ENCODE data around the gene ABHD18. TPM values are rescaled to one million over a fixed set of nuclear protein-coding genes. Genes with fewer than 3 reads are reported as not detected.
A peak's percentile ranks its signal among the peaks of the same experiment; 100 is the strongest.
"Not testable (repeated sequence)": the region's sequence is repeated elsewhere in the genome, so short reads cannot be mapped to it uniquely, and the experiment has no call there.

ABHD18 gene
- polyA plus RNA-seq, 3 donors: 6.1 to 9.5 (median 6.4) TPM

DNA sequence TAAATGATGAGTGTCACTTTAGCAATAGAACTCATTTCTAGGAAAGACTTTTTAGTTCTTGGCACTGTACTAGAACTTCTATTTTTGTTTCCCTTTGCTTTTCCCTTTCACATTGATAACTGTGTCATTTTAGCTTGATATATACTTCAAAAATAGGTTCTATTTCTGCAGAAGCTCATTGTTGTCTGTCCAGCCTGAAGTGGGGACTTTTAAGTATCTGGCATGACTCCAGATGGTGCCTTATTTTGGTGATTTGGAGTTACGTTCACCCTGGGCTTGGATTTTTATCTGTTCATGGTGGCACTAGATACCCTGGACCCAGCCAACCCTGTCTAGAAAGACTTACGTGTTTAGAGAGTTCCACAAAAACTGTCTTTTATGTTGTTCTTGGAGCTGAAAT, 3.4 kb downstream of the ABHD18 start:
- Mint-ChIP-seq H3K9me3 (peaks cover 0 to 1% (median 0%) of the 10 kb centered on the region in 7 donors), H3K27me3 (ENCODE audit: low read depth in 3 of 3) (no peaks in the 10 kb centered on the region), H3K4me3 (no peak overlapping the region), H3K27ac (no peak overlapping the region), H3K36me3 (peaks cover 8 to 26% of the 10 kb centered on the region in 2 donors), H3K4me1 (peaks cover 17% of the 10 kb centered on the region)
- H3K36me3 ChIP-seq (replicated peaks in 1 of 2; ENCODE audit: control insufficient read depth in 1 of 2, insufficient read depth in 2 of 2, low read length in 2 of 2): peaks cover 3 to 9% of the 10 kb centered on the region in 2 donors
- no peak overlapping the region for H3K27ac ChIP-seq (ENCODE audit: low read depth in 1 of 2, low read length in 2 of 2)
- H3K79me2 ChIP-seq (ENCODE audit: insufficient read depth, low read length): peaks cover 85% of the 10 kb centered on the region
- peaks cover 12% of the 10 kb centered on the region for H4K20me1 ChIP-seq (ENCODE audit: insufficient read depth, low read length)
- no peak for DNase-seq
- no peaks in the 10 kb centered on the region for H3K27me3 ChIP-seq (ENCODE audit: control insufficient read depth in 2 of 2, insufficient read depth in 2 of 2, low read length in 2 of 2)
- TF ChIP-seq, protein P1, sequence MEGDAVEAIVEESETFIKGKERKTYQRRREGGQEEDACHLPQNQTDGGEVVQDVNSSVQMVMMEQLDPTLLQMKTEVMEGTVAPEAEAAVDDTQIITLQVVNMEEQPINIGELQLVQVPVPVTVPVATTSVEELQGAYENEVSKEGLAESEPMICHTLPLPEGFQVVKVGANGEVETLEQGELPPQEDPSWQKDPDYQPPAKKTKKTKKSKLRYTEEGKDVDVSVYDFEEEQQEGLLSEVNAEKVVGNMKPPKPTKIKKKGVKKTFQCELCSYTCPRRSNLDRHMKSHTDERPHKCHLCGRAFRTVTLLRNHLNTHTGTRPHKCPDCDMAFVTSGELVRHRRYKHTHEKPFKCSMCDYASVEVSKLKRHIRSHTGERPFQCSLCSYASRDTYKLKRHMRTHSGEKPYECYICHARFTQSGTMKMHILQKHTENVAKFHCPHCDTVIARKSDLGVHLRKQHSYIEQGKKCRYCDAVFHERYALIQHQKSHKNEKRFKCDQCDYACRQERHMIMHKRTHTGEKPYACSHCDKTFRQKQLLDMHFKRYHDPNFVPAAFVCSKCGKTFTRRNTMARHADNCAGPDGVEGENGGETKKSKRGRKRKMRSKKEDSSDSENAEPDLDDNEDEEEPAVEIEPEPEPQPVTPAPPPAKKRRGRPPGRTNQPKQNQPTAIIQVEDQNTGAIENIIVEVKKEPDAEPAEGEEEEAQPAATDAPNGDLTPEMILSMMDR (IDR thresholded peaks at IDR 0.05): no peak
- WGBS (ENCODE audit: insufficient coverage): 86% methylated on average over 1 of the region's 2 CpGs
- H3K9me3 ChIP-seq (replicated peaks in 1 of 2; ENCODE audit: control insufficient read depth in 1 of 2, insufficient read depth in 1 of 2, low read length in 2 of 2): no peaks in the 10 kb centered on the region
- no peak overlapping the region for H3K4me2 ChIP-seq (replicated peaks; ENCODE audit: extremely low read depth, low read length, poor library complexity, severe bottlenecking)
- H3K4me3 ChIP-seq (replicated peaks in 1 of 3; ENCODE audit: low read depth in 2 of 3, low read length in 3 of 3): no peak overlapping the region
- no peak overlapping the region for H2AFZ ChIP-seq (ENCODE audit: insufficient read depth, low read depth, low read length, poor library complexity, severe bottlenecking)
- H3K4me1 ChIP-seq (ENCODE audit: control insufficient read depth in 1 of 2, insufficient read depth in 2 of 2, low read length in 2 of 2): peaks cover 12 to 16% of the 10 kb centered on the region in 2 donors
- H3K9ac ChIP-seq (ENCODE audit: insufficient read depth, low read length, poor library complexity, severe bottlenecking): no peak overlapping the region
- intact Hi-C loops (cut with micrococcal nuclease): loop anchor here (5.0 to 10.0 kb wide), 4 partner anchors 86 to 1126 kb away; partner anchors contain the start of genes C4orf33 (in 1 of the 2), LARP1B (in 1 of the 2), PGRMC2 (in 1 of the 2) and PLK4 (in 1 of the 2)

DNA sequence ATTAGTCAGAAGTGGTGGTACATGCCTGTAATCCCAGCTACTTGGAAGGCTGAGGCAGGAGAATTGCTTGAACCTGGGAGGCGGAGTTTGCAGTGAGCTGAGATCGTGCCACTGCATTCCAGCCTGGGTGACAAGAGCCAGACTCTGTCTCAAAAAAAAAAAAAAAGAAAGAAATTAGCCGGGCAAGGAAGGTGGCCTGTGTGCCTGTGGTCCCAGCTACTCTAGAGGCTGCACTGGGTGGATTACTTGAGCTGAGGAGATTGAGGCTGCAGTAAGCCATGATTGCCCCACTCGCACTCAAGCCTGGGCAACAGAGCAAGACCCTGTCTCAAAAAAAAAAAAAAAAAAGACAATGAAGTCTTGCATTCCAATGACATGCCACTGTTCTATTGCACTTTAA, 5.7 kb downstream of the ABHD18 start:
- Histone ChIP-seq H3K36me3 (replicated peaks in 1 of 2; ENCODE audit: control insufficient read depth in 1 of 2, insufficient read depth in 2 of 2, low read length in 2 of 2) (peaks cover 3 to 19% of the 10 kb centered on the region in 2 donors), H3K79me2 (ENCODE audit: insufficient read depth, low read length) (peaks cover 86% of the 10 kb centered on the region), H4K20me1 (ENCODE audit: insufficient read depth, low read length) (peaks cover 12% of the 10 kb centered on the region)
- Mint-ChIP-seq H3K36me3 (peaks cover 13 to 38% of the 10 kb centered on the region in 2 donors), H3K4me1 (peaks cover 10% of the 10 kb centered on the region), H3K27ac (peak overlapping the region in 2 of 7 donors; percentile 43 to 50)
- H3K9ac ChIP-seq (ENCODE audit: insufficient read depth, low read length, poor library complexity, severe bottlenecking); H3K9me3 ChIP-seq (replicated peaks in 1 of 2; ENCODE audit: control insufficient read depth in 1 of 2, insufficient read depth in 1 of 2, low read length in 2 of 2); H3K4me3 Mint-ChIP-seq; H3K4me3 ChIP-seq (replicated peaks in 1 of 3; ENCODE audit: low read depth in 2 of 3, low read length in 3 of 3); H2AFZ ChIP-seq (ENCODE audit: insufficient read depth, low read depth, low read length, poor library complexity, severe bottlenecking); H3K4me2 ChIP-seq (replicated peaks; ENCODE audit: extremely low read depth, low read length, poor library complexity, severe bottlenecking); H3K27me3 Mint-ChIP-seq (ENCODE audit: low read depth in 3 of 3); DNase-seq; H3K9me3 Mint-ChIP-seq; intact Hi-C loops (cut with micrococcal nuclease); H3K27me3 ChIP-seq (ENCODE audit: control insufficient read depth in 2 of 2, insufficient read depth in 2 of 2, low read length in 2 of 2); H3K27ac ChIP-seq (ENCODE audit: low read depth in 1 of 2, low read length in 2 of 2); H3K4me1 ChIP-seq (ENCODE audit: control insufficient read depth in 1 of 2, insufficient read depth in 2 of 2, low read length in 2 of 2): not testable (repeated sequence)
- WGBS (ENCODE audit: insufficient coverage): 88% methylated on average over 2 of the region's 4 CpGs

Measured in CD14-positive monocyte (primary cell).